LNCAP (cell line): ENCODE results near the gene SS18L1.

Experiments
- CTCF ChIP-seq: fragments of 450-650 bp; IDR thresholded peaks from 2 replicates; pipeline ENCODE4 v1.5.1; 2017; ENCODE audit warnings: mild to moderate bottlenecking

The SS18L1 gene

GRCh38 chr20:62186887-62187866, 43.6 kb downstream of the SS18L1 start:
- no peak for TF ChIP-seq CTCF

DNA sequence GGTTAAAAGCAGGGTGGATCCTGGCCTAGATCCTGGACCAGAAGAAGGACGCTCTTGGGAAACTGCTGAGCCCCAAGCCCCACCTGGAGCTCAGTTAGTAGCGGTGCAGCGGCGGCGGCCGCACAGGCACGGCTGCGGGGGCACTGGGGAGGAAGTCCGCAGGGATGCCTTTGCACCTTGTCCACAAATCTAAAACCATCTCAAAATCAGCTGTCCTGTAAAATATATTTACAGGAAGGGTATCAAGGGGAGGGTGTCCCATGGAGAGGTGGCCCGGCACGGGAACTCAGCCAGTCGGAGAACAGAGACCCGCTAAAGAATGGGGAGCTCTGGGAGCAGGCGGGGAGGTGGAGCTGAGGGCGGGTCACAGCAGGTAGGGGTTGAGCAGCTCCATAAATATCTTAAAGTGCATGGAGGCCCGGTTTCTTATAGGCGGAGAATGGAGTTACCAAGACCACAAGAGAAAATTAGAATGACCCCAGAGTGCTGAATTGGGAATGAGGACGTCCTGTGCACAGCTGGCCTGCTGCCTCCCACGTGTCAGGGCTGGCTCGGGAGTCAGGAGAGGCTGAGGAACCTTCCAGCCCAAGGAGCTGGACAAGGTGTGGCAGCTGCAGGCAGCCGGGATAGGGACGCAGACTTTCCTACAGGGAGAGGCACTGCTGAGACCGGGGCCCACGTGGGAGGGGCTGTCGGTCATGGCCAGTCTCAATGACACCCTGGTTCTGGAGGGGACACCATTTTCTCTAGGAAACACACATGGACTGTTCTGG, 47.3 kb downstream of the SS18L1 start:
- TF ChIP-seq CTCF: no peak

GRCh38 chr20:62191781-62192559, 48.4 kb downstream of the SS18L1 start:
- no peak for TF ChIP-seq CTCF

DNA sequence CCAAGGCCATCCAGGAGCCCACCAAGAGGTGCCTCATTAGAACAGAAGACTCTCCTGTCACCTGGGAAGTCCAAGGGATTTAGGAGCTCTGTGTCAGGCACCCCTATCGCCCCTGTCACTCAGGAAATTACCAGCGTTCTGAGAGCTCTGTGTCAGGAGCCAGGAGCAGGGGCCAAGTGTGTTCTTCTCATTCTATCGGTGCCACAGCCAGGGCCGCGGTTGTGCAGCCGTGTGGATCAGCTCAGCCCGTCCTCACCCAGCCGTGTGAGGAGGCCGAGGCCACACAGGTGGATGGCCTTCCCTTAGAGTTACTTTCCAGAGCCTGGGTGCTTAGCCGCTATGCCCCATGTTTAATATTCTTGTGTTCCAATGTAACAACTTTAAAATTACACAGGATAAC, 49.1 kb downstream of the SS18L1 start:
- TF ChIP-seq CTCF: no peak

GRCh38 chr20:62193079-62194025, 49.8 kb downstream of the SS18L1 start:
- TF ChIP-seq CTCF: no peak

- no peak for TF ChIP-seq CTCF
These were observed 51.5 kb downstream of the SS18L1 start for GRCh38 chr20:62195075-62195405.
